GM19452 (cell line): Measurements from ENCODE around the gene TMEM87A.
A peak's percentile ranks its signal among the peaks of the same experiment; 100 is the strongest.
"Not testable (repeated sequence)": the region's sequence is repeated elsewhere in the genome, so short reads cannot be mapped to it uniquely, and the experiment has no call there.

Experiments
- ATAC-seq: cut with Tn5 transposase; IDR thresholded peaks from one replicate; pipeline ENCODE4 v1.9.1; 2021; ENCODE audit not compliant: unreplicated experiment

The TMEM87A gene

GRCh38 chr15:42272939-42273899, at the start of gene TMEM87A, which contains the start of gene GANC:
Gene TMEM87A (minus strand): TSS chr15:42273433. CDS start chr15:42273398, 35 bp downstream.
Gene GANC (plus strand): TSS chr15:42273201. CDS start chr15:42274482, 1,281 bp downstream.
- ATAC-seq = peak; percentile 84

GRCh38 chr15:42319206-42319605, 46.0 kb upstream of the TMEM87A start:
- no peak for ATAC-seq

GRCh38 chr15:42316282-42316805, 43.1 kb upstream of the TMEM87A start:
- ATAC-seq = not testable (repeated sequence)

- ATAC-seq = no peak
Measured at GRCh38 chr15:42315521-42315920, 42.3 kb upstream of the TMEM87A start.

GRCh38 chr15:42314818-42315217, 41.6 kb upstream of the TMEM87A start:
- no peak for ATAC-seq

GRCh38 chr15:42313463-42313862, 40.2 kb upstream of the TMEM87A start:
- no peak for ATAC-seq

GRCh38 chr15:42306681-42307080, 33.4 kb upstream of the TMEM87A start:
- no peak for ATAC-seq

GRCh38 chr15:42301004-42301403, 27.8 kb upstream of the TMEM87A start:
- ATAC-seq = not testable (repeated sequence)

- ATAC-seq = no peak
Measured at GRCh38 chr15:42289166-42289565, 15.9 kb upstream of the TMEM87A start.

- ATAC-seq = no peak
Measured at GRCh38 chr15:42287931-42288330, 14.7 kb upstream of the TMEM87A start.

GRCh38 chr15:42286445-42287029, 13.3 kb upstream of the TMEM87A start:
- ATAC-seq = no peak

- ATAC-seq = no peak
Measured at GRCh38 chr15:42285034-42285433, 11.8 kb upstream of the TMEM87A start.

GRCh38 chr15:42284551-42284950, 11.3 kb upstream of the TMEM87A start:
- ATAC-seq = no peak

- no peak for ATAC-seq
Measured at GRCh38 chr15:42283671-42284070, 10.4 kb upstream of the TMEM87A start.

GRCh38 chr15:42282926-42283325, 9.7 kb upstream of the TMEM87A start:
- no peak for ATAC-seq

- ATAC-seq = no peak
Measured at GRCh38 chr15:42282344-42282743, 9.1 kb upstream of the TMEM87A start.

- ATAC-seq = peak; percentile 54
Measured at GRCh38 chr15:42279234-42279723, 6.0 kb upstream of the TMEM87A start.

- ATAC-seq = no peak
Measured at GRCh38 chr15:42276762-42277161, 3.5 kb upstream of the TMEM87A start.

GRCh38 chr15:42275780-42276391, 2.7 kb upstream of the TMEM87A start:
- ATAC-seq = no peak

- ATAC-seq = no peak
Measured at GRCh38 chr15:42274702-42274989, 1.4 kb upstream of the TMEM87A start.

- peak; percentile 21 for ATAC-seq
Measured at GRCh38 chr15:42273900-42274701, 868 bp upstream of the TMEM87A start.
